Activated effector memory CD4-positive, alpha-beta T cell treated with Interleukin-2 at 50 U/mL for 16 hours (primary cell): ENCODE data around the gene TAS1R3.

Experiments used
- DNase-seq: peaks from one replicate; pipeline ENCODE4 v3.0.0-alpha.2; 2020

The TAS1R3 gene

GRCh38 chr1:1324524-1325287, 6.4 kb upstream of the TAS1R3 start, which contains the start of the genes CPTP and INTS11:
Gene CPTP, plus strand, starts transcription at chr1:1324802. Its CDS starts 2,109 bp downstream, at chr1:1326911.
Gene INTS11, minus strand, starts transcription at chr1:1324660. Its CDS starts 52 bp downstream, at chr1:1324608.
- DNase-seq = peak; percentile 92

- DNase-seq = no peak
These were observed 5.6 kb upstream of the TAS1R3 start for GRCh38 chr1:1325288-1326074.

GRCh38 chr1:1326075-1326605, 4.9 kb upstream of the TAS1R3 start:
- DNase-seq = no peak

- DNase-seq = no peak
These were observed 3.8 kb upstream of the TAS1R3 start for GRCh38 chr1:1327291-1327690.

GRCh38 chr1:1328254-1328653, 2.8 kb upstream of the TAS1R3 start:
- no peak for DNase-seq

- no peak for DNase-seq
These were observed 1.5 kb upstream of the TAS1R3 start for GRCh38 chr1:1329304-1330210.

- DNase-seq = no peak
These were observed 563 bp upstream of the TAS1R3 start for GRCh38 chr1:1330366-1331067.

- DNase-seq = no peak
These were observed 1.1 kb downstream of the TAS1R3 start for GRCh38 chr1:1332031-1332755.

- no peak for DNase-seq
These were observed 1.8 kb downstream of the TAS1R3 start for GRCh38 chr1:1332774-1333480.

GRCh38 chr1:1333551-1334241, 2.6 kb downstream of the TAS1R3 start:
- DNase-seq = no peak

- no peak for DNase-seq
These were observed 3.8 kb downstream of the TAS1R3 start for GRCh38 chr1:1334835-1335234.

- no peak for DNase-seq
These were observed 4.2 kb downstream of the TAS1R3 start for GRCh38 chr1:1335283-1335682.

- DNase-seq = no peak
These were observed 4.7 kb downstream of the TAS1R3 start for GRCh38 chr1:1335792-1336248.

- DNase-seq = no peak
These were observed 5.4 kb downstream of the TAS1R3 start for GRCh38 chr1:1336446-1336845.

GRCh38 chr1:1336931-1337792, 6.1 kb downstream of the TAS1R3 start:
- DNase-seq = no peak

GRCh38 chr1:1337793-1338147, 6.7 kb downstream of the TAS1R3 start:
- DNase-seq = no peak

- no peak for DNase-seq
These were observed 7.2 kb downstream of the TAS1R3 start for GRCh38 chr1:1338278-1338677.

GRCh38 chr1:1340185-1340584, 9.1 kb downstream of the TAS1R3 start:
- DNase-seq = no peak
